HFFc6 (cell line): ENCODE data around the gene SERPINE1. TPM values are rescaled to one million over a fixed set of nuclear protein-coding genes. Genes with fewer than 3 reads are reported as not detected.

ENCODE experiments used
- DNase-seq: peaks from one replicate; pipeline ENCODE4 v3.0.0-alpha.2; 2018
- H3K27ac Mint-ChIP-seq: 2 replicates; pipeline ENCODE4 v1.8.0; 2020; ENCODE audit warnings: mild to moderate bottlenecking, mixed read lengths
- H3K27me3 Mint-ChIP-seq: 2 replicates; pipeline ENCODE4 v1.8.0; 2021; ENCODE audit warnings: mild to moderate bottlenecking, moderate library complexity, mixed read lengths; ENCODE audit not compliant: insufficient read depth
- H3K36me3 Mint-ChIP-seq: 2 replicates; pipeline ENCODE4 v1.8.0; 2021; ENCODE audit warnings: low read depth, mixed read lengths
- H3K4me1 Mint-ChIP-seq: 2 replicates; pipeline ENCODE4 v1.8.0; 2020; ENCODE audit warnings: low read depth, mixed read lengths
- H3K4me3 Mint-ChIP-seq: 2 replicates; pipeline ENCODE4 v1.8.0; 2020; ENCODE audit warnings: mild to moderate bottlenecking, moderate library complexity, mixed read lengths
- H3K9me3 Mint-ChIP-seq: 2 replicates; pipeline ENCODE4 v1.8.0; 2020; ENCODE audit warnings: mild to moderate bottlenecking, mixed read lengths
- CTCF ChIP-seq: fragments of 200-600 bp; sonication (generic); IDR thresholded peaks from 2 replicates; pipeline ENCODE4 v1.5.0; 2021; ENCODE audit warnings: antibody characterized with exemption, mild to moderate bottlenecking
- total RNA-seq, 6 experiments: library from RNA; stranded (reverse); fragmentation: NEBNext Ultra II Directional; extraction: Animal tissue kit (Norgen Biotek cat#: 25700); gene quantifications; 2 replicates in 1 of 6; 3 replicates in 5 of 6; pipeline ENCODE4 v1.2.3, GENCODE V29; 2021

SERPINE1 gene
- total RNA-seq, 6 experiments from 2014 or later = 906 to 2,092 (median 1,052) TPM

GRCh38 chr7:101122933-101123702, 3.8 kb upstream of the SERPINE1 start:
- DNase-seq = no peak
- no peak for TF ChIP-seq CTCF
- H3K27me3 Mint-ChIP-seq = peaks cover 18% of the 10 kb centered on the region
- peak overlapping the region; percentile 98 for H3K27ac Mint-ChIP-seq
- H3K9me3 Mint-ChIP-seq = peaks cover 10% of the 10 kb centered on the region
- peaks cover 90% of the 10 kb centered on the region for H3K4me1 Mint-ChIP-seq
- H3K4me3 Mint-ChIP-seq = peak overlapping the region; percentile 54
- H3K36me3 Mint-ChIP-seq = peaks cover 13% of the 10 kb centered on the region

- no peak for DNase-seq
- Mint-ChIP-seq H3K4me3 (no peak overlapping the region; the same call in 1 of the 2 replicates), H3K9me3 (peaks cover 14% of the 10 kb centered on the region), H3K27ac (peak overlapping the region; percentile 98), H3K36me3 (peaks cover 18% of the 10 kb centered on the region), H3K27me3 (peaks cover 22% of the 10 kb centered on the region), H3K4me1 (peaks cover 90% of the 10 kb centered on the region)
- no peak for TF ChIP-seq CTCF
Observed at GRCh38 chr7:101123703-101124068, 3.2 kb upstream of the SERPINE1 start.

- Mint-ChIP-seq H3K27ac (peak overlapping the region; percentile 98), H3K4me1 (peaks cover 87% of the 10 kb centered on the region), H3K9me3 (peaks cover 18% of the 10 kb centered on the region), H3K4me3 (peak overlapping the region; percentile 47), H3K36me3 (peaks cover 25% of the 10 kb centered on the region), H3K27me3 (peaks cover 29% of the 10 kb centered on the region)
- no peak for TF ChIP-seq CTCF
- DNase-seq = peak; percentile 93
Observed at GRCh38 chr7:101124376-101125056, 2.4 kb upstream of the SERPINE1 start.

GRCh38 chr7:101125989-101126650, 784 bp upstream of the SERPINE1 start:
- Mint-ChIP-seq H3K27ac (peak overlapping the region; percentile 98), H3K9me3 (peaks cover 34% of the 10 kb centered on the region), H3K27me3 (peaks cover 45% of the 10 kb centered on the region), H3K36me3 (peaks cover 41% of the 10 kb centered on the region), H3K4me3 (peak overlapping the region; percentile 98), H3K4me1 (peaks cover 90% of the 10 kb centered on the region)
- DNase-seq = peak; percentile 77
- TF ChIP-seq CTCF = no peak

GRCh38 chr7:101127460-101128039, 646 bp downstream of the SERPINE1 start:
- Mint-ChIP-seq H3K9me3 (peaks cover 48% of the 10 kb centered on the region), H3K27ac (peak overlapping the region; percentile 98), H3K27me3 (peaks cover 60% of the 10 kb centered on the region), H3K4me3 (peak overlapping the region; percentile 98), H3K4me1 (peaks cover 89% of the 10 kb centered on the region), H3K36me3 (peaks cover 55% of the 10 kb centered on the region)
- DNase-seq = no peak
- TF ChIP-seq CTCF = no peak
